Vagina (tissue), 2 donors: ENCODE data around the gene OXA1L.

ENCODE experiments used
- POLR2A ChIP-seq, 2 donors: fragments of 450-650 bp; IDR thresholded peaks; one replicate each; pipeline ENCODE4 v1.6.1; 2017; ENCODE audit warnings: antibody characterized with exemption in 2 of 2, mild to moderate bottlenecking in 2 of 2, moderate library complexity in 2 of 2
- TF ChIP-seq, protein P1 (sequence below), 3 experiments: fragments of 450-650 bp in 2 of 3; fragments of 200-600 bp in 1 of 3; sonication (generic) in 1 of 3; IDR thresholded peaks; one replicate each; pipeline ENCODE4 v1.5.1; 2017 to 2019; ENCODE audit warnings: antibody characterized with exemption in 3 of 3, mild to moderate bottlenecking in 2 of 3, moderate library complexity in 2 of 3

DNA sequence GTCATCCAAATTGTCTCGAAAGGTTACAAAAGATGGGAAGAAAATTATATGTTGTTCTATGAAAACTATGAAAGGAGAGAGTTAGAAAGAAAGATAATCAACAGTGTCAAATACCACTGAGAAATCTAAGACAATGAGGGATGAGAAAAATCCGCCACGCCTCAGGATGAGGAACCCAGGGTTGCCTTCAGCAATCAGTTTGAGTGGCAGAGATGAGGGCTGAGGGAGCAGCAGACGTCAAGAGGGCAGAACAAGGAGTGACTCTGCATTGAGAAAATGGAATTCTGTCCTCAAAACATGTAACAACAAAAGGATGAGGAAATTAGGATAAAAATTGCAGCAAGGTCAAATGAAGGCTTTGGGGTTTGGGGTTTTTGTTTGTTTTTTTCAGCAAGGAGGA, 18.3 kb upstream of the OXA1L start:
- TF ChIP-seq, protein P1, sequence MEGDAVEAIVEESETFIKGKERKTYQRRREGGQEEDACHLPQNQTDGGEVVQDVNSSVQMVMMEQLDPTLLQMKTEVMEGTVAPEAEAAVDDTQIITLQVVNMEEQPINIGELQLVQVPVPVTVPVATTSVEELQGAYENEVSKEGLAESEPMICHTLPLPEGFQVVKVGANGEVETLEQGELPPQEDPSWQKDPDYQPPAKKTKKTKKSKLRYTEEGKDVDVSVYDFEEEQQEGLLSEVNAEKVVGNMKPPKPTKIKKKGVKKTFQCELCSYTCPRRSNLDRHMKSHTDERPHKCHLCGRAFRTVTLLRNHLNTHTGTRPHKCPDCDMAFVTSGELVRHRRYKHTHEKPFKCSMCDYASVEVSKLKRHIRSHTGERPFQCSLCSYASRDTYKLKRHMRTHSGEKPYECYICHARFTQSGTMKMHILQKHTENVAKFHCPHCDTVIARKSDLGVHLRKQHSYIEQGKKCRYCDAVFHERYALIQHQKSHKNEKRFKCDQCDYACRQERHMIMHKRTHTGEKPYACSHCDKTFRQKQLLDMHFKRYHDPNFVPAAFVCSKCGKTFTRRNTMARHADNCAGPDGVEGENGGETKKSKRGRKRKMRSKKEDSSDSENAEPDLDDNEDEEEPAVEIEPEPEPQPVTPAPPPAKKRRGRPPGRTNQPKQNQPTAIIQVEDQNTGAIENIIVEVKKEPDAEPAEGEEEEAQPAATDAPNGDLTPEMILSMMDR (IDR thresholded peaks at IDR 0.05), result no peak
- TF ChIP-seq POLR2A (IDR thresholded peaks at IDR 0.05), result no peak
